ENCODE data around the gene DUSP23.

Gene DUSP23

DNA sequence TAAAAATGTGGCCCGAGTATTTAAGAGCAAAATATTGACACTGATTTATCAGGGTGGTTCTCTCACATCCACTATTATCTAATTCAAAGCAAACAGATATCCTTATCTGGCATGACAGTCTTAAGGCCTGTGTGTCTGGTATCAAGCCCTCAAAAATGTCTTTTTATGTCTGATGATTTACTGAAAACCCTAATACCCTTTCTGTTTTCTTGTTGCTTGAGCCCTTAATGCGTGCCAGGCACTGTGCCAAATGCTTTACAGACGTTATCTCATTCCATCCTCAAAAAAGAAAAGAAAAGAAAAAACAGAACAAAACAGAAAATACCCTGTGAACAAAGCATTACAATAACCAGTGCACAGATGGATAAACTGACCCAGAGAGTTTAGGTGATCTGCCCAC is 5.7 kb downstream of the DUSP23 start:
- no peak for DNase-seq

DNA sequence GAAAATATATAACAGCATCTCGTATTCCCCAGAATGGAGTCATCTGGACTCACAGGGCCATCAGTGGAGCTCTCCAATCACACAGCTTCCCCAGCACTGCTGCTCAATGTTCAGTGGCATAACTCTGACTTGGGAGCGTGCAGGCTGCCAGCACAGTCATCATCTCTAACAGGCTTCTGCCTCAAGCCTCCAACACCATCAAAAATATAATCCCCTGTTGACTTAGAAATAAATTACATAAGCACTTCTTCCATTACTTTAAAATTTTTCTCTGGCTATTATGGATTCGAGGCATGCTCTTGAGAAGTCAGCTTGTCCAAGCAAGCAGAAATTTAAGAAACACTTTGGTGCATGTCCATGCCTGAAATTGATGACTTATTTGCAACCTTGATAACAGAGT is 6.2 kb downstream of the DUSP23 start:
- DNase-seq: peak in 2 of 58 donors; percentile 1 to 5

DNA sequence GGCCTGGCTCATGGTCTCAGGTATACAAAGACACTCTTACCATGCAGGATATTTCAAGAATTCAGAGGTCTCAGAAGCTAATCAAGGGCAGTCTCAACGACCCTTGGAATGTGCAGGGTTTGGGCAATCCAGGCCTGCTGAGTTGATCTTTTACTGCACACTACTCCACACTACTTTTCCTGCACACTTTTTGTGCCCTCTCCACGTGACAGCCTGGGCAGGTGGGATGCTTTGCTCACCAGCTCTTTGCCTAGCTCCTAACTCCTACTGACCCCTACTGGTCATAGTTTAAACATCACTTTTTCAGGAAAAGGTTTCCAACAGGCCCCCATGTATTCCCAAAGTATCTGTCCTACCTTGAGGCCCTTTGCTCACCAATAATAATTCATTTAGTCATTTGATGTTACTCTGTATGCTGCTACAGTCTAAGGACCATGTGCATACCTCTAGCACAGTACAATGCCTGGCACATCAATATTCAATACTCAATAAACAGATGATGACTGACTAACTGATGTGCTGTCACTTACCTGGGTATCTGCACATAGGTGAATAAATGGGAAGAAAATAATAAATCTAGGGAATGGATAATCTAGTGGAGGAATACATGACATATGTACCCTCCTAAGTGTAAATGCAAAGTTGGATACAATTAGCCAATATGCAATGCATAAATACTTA is 9.6 kb downstream of the DUSP23 start:
- DNase-seq: no peak

DNA sequence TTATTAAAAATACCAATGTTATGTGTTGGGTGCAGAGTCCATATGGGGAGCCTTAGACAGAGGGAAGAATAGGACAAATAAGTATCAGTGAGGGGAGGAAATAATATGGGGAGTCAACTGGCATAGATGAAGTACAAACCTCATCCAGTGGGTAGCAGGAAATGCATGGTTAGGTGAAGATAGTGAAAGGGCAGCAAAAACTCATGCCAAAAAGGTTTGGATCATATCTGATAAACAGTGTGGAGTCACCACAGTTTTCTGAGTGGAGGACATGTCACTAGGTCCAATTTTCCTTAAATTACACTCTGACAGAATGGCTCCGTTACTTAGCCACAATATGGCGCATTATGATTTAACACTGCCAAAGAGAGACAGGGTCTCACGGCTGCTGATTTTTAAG is 10.3 kb downstream of the DUSP23 start:
- no peak for DNase-seq

DNA sequence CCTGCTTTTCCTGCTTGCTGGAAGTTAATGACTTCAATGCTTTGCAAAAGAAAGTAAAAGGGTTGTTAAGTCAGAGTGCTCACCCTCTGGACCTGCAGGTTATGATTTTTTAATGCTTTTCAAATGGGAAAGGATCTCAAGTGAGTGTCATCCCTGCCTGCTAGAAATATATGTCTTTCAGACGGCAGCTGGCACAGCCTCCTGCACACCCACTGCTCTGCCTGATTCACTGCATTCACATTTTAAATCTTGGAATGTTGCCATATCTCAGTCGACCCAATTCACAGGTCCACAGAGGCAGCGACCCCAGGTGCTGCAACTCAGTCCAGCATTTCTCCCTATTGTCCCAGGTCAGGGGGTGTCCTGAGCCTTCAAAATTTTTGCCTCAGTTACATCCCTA is 10.7 kb downstream of the DUSP23 start:
- peak in 2 of 58 donors; percentile 3 for DNase-seq

DNA sequence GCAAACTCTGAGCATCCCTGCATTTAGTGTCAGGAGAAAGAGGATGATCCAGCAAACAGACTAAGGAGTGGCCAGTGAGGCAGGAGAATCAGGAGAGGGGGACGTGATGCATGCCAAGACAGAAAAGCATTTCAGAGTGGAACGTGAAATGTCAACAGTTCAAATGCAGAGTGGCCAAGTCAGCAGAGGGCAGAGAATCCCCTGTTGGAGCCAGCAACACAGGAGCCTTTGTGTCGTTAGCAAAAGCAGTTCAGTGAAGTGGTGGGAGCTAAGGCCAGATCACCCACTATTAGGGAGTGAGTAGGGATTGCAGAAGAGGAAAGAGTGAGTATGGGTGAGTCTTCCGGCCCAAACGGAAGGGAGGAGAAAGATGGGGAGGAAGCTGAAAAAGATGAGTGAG is 14.8 kb downstream of the DUSP23 start:
- no peak for DNase-seq

DNA sequence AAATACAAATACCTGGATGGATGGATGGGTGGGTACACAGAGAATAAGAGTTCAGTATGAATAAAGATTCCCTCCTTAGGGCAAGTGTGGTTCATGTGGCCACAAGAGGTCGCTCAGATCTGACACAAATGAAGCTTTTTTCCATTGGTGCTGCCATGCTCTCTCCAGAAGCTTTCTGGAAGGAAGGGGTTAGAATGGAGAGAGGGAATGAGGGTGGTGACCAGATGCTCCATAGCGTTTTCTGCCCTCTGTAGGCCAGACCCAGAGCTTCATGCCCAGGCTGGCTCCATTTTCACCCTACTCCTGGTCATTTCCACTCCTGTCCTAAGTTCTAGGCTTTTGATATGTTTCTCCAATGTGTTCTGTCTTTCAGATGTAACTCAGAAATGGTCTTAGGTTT is 18.1 kb downstream of the DUSP23 start:
- DNase-seq: peak in 23 of 58 donors; percentile 1 to 51 (median 12)

DNA sequence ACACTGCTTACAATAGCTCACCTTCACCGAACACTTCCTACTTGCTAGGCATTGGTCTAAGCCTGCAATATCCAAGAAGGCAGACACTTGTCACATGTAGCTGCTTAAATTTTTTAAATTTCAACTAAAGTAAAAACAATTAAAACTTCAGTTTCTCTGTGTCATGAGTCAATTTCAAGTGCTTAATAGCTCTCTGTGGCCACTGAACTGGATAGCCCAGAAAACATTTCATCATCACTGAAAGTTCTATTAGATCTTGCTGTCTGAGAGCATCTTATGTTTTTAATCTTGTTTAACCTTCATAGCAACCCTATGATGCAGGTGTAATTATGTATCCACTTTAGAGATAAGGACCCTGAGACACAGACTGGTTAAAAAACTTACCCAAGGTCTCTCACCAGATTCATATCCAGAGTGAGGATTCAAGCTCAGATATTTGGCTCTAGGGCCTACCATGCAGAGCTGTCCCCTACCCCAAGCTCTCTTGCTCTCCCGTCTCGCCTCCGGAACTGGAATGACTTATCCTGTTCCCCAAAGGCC is 18.8 kb downstream of the DUSP23 start:
- no peak for DNase-seq

DNA sequence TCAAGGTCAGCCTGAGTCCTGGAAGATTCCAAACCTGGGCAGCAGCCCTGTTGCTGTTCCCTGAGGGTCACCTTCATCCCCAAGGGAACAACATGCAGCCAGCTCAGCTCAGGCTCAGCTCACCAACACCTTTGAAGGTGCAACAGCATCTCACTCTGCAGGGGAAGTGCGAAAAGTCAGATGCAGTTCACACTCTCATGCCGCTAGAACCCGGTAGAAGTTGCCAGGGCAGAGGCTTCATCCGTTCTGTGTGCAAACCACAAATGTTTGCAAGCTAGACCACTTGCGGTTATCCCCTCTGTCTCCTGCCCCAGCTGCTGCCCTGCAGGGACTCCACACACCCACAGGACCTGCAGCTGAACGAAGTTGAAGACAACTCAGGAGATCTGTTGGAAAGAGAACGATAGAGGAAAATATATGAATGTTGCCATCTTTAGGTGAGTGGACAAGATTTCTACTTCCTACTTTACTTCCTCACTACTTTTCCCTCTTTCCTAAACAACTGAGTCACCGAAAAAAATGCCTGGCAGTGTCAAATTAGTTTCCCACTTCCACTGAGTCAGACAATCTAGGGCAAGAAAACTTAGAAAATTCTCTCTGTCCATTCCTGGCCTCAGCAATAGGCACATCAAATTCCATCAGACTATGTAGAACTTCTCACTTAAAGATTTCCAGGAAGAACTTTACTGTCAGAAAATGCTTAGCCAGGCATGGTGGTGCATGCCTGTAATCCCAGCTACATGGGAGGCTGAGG is 19.6 kb downstream of the DUSP23 start:
- no peak for DNase-seq

DNA sequence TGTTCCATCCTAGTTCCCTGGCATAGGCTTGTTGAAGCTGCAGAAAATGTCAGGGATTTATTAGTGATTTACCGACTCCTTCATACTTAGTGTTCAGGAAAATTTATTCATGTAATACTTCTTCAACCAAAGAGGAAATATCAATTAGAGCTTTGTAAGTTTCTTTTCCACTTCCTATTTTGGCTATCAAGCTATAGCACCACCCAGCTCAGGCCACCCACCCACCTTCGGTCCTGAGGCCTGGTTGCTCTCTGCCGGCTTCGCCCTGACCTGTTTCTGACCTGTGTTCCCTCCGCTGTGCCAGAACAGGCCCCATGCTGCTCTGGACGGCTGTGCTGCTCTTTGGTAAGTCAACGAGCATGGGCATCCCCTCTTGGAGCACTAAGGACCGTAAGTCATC is 21.3 kb downstream of the DUSP23 start, which contains the start of gene FCRL6:
Gene FCRL6 (plus strand): TSS at position 250 of the 400 bp plus-strand sequence. CDS start 65 bp downstream, at position 315.
- no peak for DNase-seq

DNA sequence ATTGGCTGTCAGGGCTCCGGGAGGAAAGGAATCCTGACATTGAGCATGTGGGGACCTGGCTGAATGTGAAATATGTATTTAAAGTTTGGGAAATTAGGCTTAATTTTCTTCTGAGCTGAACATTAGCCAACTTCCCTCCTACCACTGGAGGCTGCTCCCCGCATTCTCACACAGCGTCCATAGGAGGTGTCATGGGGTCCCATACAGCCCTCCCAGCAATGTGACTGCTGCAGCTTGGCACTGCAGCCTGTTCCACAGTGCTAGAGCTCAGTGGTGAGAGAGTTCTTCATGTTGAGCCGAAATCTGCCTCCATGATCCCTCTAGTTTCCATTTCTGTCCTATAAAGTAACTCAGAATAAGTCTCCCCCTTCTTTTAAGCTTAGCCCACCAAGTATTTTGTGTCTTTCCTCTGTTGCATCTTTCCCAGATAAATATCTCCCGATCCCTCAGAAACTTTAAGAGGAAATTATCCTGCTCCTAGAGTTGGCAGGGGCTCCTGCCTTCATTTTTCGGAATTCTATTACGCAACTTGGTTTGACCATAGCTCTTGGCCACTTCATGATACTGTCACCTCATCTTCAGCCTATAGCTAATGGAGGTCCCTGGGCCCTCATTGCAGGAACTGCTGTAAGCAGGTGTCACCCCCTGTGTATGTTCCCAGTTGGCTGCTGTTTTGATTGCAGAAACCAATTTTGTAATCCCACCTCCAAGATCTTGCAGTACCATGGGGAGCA is 23.4 kb downstream of the DUSP23 start:
- no peak for DNase-seq

DNA sequence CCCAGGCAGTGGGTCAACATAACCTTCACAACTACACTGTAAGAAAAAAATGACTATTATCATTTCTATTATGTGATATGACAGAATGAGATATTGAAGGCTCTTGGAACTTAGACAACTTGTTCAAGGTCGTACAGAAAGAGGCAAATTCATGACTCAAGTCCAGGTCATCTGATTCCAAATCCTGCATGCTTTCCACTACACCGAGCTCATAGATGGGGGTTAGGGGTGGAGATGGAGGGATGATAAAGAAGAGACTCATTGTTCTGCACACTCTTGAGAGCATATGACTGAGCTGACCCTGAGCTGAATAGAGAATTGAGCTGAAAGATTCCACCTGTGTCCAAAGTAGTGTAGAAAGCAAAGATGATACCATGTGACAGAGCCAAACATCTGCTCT is 24.2 kb downstream of the DUSP23 start:
- no peak for DNase-seq

DNA sequence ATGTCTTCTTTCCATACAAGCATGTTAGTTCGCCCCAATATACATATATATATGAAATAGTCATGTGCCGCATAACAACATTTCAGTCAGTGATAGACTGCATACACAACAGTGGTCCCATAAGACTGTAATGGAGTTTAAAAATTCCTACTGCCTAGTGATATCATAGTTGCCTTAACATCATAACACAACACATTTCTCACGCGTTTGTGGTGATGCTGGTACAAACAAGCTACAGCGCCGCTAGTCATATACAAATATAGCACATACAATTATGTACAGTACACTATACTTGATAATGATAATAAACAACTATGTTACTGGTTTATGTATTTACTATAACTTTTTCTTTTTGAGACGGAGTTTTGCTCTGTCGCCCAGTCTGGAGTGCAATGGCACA is 35.2 kb downstream of the DUSP23 start:
- DNase-seq: no peak

DNA sequence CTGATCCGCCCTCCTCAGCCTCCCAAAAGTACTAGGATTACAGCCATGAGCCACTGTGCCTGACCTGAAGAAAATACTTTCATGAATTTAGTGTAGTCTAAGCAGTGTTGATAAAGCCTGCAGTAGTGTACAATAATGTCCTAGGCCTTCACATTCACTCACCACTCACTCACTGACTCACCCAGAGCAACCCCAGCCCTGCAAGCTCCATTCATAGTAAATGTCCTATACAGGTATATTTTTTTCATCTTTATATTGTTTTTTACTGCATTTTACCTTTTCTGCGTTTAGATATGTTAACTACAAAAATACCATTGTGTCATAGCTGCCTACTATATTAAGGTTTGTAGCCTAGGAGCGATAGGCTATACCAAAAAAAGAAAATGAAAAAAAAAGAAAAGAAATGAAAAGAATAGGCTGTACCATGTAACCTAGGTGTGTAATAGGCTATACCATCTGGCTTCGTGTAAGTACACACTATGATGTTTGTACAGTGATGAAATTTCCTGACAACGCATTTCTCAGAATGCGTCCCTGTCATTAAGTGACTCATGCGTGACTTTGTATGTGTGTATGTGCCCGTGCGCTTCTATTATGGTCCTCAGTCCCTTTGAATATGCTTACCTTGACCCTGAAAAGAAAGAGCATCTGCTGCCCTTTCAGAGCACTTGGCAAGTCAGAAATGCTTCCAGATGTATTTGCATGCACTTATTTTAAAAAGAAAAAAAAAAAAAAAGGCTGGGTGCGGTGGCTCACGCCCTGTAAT is 36.7 kb downstream of the DUSP23 start:
- DNase-seq: no peak

DNA sequence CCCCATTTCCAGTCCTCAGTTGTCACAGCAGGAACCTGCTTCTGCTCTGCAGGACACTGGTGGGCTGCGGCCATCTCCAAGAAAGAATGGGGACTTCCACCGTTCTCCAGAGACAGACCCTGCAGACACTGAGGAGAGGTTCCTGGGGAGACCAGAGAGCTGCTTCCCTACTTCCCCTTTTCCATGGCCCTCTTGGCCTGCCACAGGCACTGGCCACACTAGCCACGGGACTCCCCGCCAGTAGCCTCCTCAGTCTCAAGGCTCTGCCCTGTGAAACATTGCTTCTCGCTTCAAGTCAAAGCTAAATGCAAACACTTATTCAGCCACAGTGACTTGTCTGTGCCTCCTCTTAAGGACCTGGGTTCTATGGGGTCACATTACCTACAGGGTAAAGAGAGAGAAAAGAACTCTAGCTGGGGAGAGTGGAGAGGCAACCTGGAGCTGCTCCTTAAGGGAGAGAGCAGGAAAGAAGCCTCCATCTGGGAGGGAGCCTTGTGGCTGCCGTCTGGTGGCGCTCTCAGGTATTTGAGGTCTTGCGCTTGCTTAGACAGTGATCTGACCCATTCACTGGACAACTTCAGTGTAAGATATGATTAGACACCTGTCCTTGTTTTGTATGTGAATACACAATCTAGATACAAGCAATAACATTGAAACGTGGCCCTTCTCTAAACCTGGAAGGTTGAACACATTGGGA is 40.6 kb downstream of the DUSP23 start:
- peak in 11 of 58 donors; percentile 8 to 50 (median 19) for DNase-seq

DNA sequence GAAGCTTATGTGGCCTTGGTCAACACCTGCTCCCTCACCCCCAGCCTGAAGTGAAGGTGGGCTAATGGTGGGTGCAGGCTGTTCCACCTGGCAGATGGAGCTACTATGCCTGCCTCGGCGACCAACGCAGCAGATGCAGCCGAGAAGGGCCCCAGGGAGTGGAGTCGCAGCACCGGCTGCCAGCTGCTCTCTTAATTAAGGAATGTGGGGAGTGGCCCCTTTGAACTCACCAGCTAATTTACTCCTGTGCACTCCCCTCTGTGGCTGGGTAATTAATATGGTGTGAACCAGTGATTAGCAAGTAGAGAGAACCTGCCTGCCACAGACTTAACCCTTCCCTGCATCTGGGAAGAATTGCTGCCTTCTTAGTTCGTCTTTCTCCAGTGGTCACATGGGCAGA is 42.6 kb downstream of the DUSP23 start:
- DNase-seq: no peak

DNA sequence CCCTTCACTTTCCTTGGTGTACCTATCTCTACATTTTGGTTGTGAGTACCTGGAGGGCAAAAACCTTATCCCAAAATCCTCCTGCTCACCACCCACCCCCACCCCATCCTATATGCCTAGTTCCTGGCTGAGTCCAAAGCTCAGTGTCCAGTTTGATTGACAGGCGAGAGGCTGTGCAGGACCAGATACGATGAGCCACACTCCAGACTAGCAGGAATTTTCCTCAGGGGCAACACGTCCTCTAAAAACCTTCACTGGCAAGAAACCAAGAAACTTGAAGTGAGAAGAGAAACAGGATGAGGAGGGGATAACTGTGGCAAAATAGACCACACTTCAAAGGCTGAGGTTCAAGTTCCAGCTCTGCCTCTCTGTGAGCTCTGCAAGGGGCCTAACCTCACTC is 44.8 kb downstream of the DUSP23 start:
- no peak for DNase-seq

DNA sequence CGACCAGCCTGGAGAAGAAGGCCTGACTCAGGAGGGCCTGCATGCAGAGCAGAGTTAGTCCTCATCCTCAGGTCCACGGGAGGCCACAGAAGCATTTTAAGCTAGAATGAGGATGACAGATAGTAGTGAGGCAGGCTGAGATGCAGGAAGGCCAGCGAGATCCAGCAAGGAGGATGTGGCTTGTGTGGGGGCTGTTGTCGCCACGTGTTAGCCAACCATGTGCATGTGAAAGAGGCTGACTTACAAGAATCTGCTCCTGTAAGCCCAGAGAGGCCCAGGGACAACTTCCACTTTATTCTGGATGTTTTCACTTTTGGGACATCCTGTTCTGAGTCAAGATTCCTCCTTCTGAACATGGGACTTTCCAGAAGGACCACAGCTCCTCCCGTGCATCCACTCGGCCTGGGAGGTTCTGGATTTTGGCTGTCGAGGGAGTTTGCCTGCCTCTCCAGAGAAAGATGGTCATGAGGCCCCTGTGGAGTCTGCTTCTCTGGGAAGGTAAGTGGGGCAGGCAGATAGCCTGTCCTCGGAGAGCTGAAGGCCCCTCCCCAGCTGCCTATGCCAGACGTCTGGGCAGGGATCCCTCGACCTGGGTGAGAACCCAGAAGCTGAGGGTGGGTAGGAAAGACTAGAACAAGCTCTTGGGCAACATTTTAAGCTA is 45.8 kb downstream of the DUSP23 start, which contains the start of gene SLAMF8:
Gene SLAMF8 (plus strand): TSS at position 433 of the 661 bp plus-strand sequence. CDS start 26 bp downstream, at position 459.
- peak in 9 of 58 donors; percentile 1 to 34 (median 8) for DNase-seq

DNA sequence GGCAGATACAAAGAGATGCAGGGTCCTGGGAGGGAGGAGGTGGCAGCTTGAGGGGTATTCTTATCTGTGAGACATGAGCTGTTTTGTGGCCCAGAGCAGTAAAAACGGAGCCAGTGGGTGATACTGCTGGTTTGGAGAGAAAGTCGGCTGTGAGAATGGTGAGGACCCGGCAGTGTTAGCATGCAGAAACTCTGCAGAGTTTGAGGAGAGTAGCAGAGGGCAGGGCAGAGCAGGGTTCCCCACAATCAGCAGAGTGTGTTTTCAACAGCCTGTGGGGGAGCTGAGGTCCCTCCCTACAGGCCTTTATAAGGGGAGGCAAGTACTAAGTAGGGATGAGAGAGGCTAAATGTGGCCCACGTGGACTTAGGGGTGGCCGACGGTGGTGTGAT is 46.3 kb downstream of the DUSP23 start:
- no peak for DNase-seq

DNA sequence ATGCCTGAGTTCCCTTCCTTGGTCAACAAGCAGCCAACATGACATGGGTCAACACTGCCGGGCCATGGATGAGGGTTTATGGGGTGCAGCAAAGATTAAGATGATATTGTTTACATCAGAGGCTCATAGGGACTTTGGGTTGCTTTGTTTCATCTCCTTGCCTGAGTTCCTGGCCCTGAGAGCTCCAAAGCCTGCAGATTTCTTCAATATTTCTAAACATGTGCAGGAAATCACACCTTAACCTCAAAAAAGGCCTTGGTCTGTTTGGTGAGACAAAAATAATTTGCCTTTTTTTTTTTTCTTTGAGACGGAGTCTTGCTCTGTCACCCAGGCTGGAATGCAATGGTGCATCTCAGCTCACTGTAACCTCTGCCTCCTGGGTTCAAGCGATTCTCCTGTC is 46.8 kb downstream of the DUSP23 start:
- no peak for DNase-seq

Measured in anterior cingulate cortex (tissue), 58 donors.